GM13976 (cell line): ENCODE data around the gene RCL1.

Experiments
- DNase-seq: peaks from one replicate; pipeline ENCODE4 v3.0.0; 2012; ENCODE audit warnings: low spot score
- in situ Hi-C: fragments of 300-500 bp; cut with MboI; formaldehyde crosslinking; loops from one replicate; pipeline ENCODE4 v1.12.0; 2022; ENCODE audit warnings: low sequenced_read_pairs, mixed read lengths, inconsistent platforms; ENCODE audit not compliant: unreplicated experiment
- TF ChIP-seq, protein P1 (sequence below): IDR thresholded peaks from 2 replicates; pipeline ENCODE4 v1.5.1; 2012; ENCODE audit warnings: borderline replicate concordance, mild to moderate bottlenecking; ENCODE audit not compliant: insufficient read depth; ENCODE audit errors: extremely low read depth, missing control alignments, control extremely low read depth

RCL1 gene

GRCh38 chr9:4842734-4843133, 50.0 kb downstream of the RCL1 start:
- in situ Hi-C loops, result no loop called here
- DNase-seq, result no peak
- TF ChIP-seq, protein P1, sequence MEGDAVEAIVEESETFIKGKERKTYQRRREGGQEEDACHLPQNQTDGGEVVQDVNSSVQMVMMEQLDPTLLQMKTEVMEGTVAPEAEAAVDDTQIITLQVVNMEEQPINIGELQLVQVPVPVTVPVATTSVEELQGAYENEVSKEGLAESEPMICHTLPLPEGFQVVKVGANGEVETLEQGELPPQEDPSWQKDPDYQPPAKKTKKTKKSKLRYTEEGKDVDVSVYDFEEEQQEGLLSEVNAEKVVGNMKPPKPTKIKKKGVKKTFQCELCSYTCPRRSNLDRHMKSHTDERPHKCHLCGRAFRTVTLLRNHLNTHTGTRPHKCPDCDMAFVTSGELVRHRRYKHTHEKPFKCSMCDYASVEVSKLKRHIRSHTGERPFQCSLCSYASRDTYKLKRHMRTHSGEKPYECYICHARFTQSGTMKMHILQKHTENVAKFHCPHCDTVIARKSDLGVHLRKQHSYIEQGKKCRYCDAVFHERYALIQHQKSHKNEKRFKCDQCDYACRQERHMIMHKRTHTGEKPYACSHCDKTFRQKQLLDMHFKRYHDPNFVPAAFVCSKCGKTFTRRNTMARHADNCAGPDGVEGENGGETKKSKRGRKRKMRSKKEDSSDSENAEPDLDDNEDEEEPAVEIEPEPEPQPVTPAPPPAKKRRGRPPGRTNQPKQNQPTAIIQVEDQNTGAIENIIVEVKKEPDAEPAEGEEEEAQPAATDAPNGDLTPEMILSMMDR, result no peak

GRCh38 chr9:4844056-4844838, 51.5 kb downstream of the RCL1 start:
- in situ Hi-C loops, result no loop called here
- TF ChIP-seq, protein P1, result no peak
- no peak for DNase-seq

- in situ Hi-C loops, result no loop called here
- TF ChIP-seq, protein P1, result no peak
- no peak for DNase-seq
These were observed 56.6 kb downstream of the RCL1 start for GRCh38 chr9:4849369-4849768.

DNA sequence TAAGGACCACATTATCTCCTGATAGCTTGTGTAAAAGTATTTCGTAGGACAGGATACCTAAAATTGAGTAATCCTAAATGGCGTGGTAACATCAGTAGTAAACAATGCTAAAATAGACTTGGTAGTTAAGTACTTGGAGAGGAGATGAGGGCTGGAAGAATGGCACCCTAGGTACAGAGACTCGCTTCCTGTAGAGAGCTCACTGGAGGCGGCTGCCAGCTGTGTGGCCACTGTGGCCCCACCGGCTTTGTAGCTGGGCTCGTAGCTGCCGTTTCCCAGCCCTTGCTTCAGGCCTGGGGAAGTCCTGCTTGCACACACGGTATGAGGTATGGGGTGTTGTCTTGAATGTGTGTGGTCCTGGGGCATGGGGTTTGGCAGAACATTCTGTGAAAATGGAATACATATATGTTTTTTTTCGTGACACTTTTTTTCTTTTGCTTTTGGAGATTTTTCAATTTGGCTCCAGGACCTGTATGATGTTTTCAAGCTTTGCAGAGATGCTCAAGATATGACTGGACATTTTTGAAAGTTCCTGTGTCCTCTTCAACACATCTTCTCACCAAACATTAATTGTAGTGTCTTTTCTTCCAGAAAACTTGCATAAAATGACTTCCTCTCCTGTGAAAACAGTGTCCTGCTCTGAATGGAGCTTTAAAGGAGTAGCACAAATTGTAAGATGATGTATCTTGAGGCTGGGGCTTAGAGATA, 58.0 kb downstream of the RCL1 start:
- TF ChIP-seq, protein P1, result no peak
- DNase-seq, result no peak
- in situ Hi-C loops, result no loop called here

DNA sequence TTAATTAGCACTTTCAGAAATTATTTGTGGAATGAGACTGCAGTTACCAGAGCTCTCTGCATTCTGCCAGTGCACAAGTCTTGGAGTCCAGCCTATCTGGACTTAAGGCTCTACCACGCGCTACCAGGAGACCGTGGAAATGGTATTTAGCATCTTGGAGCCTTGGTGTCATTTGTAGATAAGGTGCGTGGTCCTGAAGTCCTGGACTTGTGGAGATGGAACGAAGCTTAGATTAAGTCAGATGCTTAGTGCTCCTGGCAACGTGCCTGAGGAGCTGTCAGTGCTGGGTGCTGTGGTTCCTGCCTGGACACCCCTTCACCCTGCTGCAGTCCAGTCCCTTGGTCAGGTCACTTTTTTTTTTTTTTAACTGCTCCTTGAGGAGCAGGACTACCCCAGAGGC, 59.7 kb downstream of the RCL1 start:
- TF ChIP-seq, protein P1, result no peak
- in situ Hi-C loops, result no loop called here
- no peak for DNase-seq

DNA sequence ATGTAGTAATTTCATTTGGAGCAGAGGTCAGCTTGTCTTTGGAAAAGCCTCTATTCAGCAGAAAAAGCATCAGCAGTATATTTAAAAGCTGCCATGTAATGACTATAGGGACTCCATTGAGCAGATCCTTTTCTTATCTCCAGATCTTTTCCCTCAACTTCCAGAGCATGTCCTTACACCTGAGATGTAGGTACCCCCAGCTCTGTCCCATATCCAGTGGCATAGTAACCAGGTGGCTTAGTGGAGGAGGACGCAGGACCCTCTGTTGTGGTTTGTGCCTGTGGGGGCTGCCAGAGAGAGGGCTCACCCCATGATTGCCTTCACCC, 61.5 kb downstream of the RCL1 start:
- in situ Hi-C loops, result no loop called here
- no peak for DNase-seq
- TF ChIP-seq, protein P1, result no peak
